ENCODE measurements around the gene ERCC4.

The ERCC4 gene

DNA sequence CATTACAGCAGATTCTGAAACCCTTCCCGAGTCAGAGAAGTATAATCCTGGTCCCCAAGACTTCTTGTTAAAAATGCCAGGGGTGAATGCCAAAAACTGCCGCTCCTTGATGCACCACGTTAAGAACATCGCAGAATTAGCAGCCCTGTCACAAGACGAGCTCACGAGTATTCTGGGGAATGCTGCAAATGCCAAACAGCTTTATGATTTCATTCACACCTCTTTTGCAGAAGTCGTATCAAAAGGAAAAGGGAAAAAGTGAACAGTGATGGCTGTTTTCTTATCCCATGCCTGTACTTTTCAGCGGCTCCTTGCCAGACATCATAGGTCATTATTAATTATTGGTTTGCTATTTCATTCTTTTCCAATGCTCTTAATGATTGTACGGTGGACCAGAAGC lies 28.1 kb downstream of the ERCC4 start:
- DNase-seq (ENCODE audit: low read depth), result no peak

- DNase-seq (ENCODE audit: low read depth), result no peak
These were observed 31.0 kb downstream of the ERCC4 start for GRCh38 chr16:13950821-13951547.

- DNase-seq (ENCODE audit: low read depth), result no peak
These were observed 31.7 kb downstream of the ERCC4 start for GRCh38 chr16:13951611-13952010.

GRCh38 chr16:13953501-13953900 lies 33.5 kb downstream of the ERCC4 start:
- no peak for DNase-seq (ENCODE audit: low read depth)

- no peak for DNase-seq (ENCODE audit: low read depth)
These were observed 36.8 kb downstream of the ERCC4 start for GRCh38 chr16:13956635-13957196.

DNA sequence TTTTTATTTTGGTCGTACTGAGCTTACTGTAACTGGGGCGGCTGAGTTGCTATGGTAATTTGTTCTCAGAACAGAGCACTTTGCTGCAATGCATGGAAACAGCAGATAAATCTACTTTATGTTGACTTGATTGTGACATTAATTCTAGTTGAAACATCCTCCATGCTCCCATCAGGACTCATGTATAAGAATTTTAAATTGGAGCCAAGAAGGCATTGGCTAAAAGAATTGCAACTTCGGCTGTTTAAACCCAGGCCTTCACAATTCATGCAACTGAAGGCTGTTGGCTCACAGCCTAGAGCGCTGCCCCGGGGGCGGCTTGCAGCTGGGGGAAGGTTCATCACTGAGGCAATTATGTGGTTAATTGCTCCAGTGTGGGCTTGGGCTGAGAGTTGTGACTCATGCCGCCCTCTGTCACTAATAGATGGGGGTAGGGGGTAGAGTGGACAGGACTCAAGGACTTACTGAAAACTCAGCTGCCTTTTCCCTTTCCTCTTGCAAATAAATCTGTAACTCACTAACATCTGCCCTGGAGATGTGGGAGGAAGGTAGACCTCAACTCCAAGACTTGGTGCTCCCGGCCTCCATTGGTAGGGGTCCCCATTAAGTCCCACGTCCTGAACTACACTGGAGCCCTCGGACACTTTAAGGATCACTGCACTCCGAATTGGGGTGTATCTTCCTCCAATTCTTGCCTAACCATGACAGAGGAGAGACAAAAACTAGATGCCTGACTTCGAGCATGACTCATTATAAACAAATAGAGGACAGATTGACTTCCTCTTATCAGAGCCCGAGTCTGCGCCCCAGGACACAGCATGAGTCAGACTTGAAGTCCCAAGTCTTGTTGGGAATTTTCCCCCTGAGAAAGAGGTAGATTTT lies 37.5 kb downstream of the ERCC4 start:
- peak; percentile 96 for DNase-seq (ENCODE audit: low read depth)

DNA sequence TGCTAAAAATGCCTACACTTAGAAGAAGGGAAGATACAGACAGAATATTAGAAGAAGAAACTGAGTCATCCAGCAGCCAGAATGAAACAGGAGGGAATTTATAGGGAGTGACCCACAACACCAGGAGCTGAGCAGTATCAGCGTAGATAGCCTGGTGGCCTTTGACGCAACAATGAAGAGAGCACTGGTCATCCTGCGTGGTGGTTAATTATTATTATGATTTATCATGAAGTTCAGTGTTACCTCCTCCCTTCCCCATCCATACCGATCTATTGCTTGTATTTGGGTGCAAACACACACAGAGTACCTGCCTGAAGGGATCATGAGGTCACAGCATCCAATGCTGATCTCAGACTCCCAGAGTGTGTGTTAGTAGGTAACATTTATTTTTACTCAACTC lies 38.5 kb downstream of the ERCC4 start:
- DNase-seq (ENCODE audit: low read depth), result no peak

- no peak for DNase-seq (ENCODE audit: low read depth)
These were observed 39.7 kb downstream of the ERCC4 start for GRCh38 chr16:13959626-13960025.

DNA sequence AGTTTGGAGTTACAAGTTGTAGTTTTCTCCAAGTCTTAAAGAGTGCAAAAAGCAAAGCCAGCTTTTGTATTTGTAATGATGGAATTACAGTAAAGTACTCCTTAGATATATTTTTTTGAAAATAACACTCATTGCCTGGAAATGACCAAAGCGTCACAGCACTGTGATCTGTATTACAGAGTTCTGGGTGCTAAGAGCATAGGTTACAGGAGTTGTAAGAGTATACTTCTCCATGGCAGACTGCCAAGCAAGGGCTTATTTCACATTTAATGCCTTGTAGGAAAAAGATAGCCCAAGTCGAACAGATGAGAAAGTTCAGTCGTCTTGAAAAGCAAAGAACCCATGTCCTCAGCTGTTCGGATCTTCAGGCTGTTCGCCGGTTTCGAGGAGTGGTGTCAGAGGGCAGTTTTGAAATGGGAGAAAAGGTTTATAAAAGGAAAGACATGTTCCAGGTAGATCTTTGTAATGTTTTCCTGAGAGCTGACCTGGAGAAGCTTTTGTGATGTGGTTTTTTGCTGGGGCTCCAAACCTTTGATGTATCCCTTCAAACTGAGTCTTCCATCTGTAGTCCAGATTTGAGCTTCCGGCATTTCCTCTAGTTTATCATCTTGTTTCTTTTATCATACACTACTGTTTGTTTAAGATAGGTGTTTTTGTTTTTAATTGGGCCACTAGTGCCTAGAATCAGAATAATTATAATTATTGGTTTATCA lies 41.3 kb downstream of the ERCC4 start:
- DNase-seq (ENCODE audit: low read depth), result peak; percentile 86

DNA sequence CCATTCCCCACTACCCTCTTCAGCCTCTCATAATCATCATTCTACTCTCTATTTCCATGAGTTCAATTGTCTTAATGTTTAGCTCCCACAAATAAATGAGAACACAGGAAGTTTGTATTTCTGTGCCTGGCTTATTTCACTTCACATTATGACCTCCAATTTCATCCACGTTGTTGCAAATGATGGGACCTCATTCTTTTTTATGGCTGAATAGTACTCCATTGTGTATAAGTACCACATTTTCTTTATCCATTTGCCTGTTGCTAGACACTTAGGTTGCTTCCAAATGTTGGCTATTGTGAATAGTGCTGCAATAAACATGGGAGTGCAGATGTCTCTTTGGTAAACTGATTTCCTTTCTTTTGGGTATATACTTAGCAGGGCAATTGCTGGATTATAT lies 42.3 kb downstream of the ERCC4 start:
- no peak for DNase-seq (ENCODE audit: low read depth)

DNA sequence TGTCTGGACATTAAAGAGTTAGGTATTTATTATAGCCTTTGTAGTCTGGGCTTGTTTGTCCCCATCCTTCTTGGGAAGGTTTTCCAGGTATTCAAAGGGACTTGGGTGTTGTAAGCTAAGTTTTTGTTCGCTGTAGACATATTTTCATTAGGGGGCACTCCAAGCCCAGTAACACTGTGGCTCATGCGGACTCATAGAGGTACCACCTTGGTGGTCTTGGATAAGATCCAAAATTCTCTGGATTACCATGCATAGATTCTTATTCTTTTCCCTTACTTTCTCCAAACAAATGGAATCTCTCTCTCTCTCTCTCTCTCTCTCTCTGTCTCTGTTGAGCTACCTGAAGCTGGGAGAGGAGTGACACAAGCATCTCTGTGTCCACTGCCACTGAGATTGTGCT lies 48.9 kb downstream of the ERCC4 start:
- no peak for DNase-seq (ENCODE audit: low read depth)

DNA sequence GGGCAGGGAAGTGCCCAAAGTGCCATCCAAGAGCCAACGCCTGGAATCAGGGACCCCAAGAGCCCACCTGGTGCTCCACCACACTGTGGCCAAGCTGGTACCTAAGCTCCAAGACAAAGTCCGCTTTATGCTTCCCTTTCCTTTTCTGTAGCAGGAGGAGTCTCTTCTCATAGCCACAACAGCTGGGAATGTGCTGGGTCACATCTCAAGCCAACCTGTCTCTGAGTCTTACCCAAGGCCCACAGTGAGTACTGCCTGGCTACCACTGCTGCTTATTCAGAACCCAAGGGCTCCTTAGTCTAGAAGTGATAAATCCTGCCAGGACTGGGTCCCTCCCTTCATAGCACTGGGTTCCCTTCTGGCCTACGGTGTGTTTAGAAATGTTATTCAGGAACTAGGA lies 49.8 kb downstream of the ERCC4 start:
- no peak for DNase-seq (ENCODE audit: low read depth)

- DNase-seq (ENCODE audit: low read depth), result no peak
These were observed 50.9 kb downstream of the ERCC4 start for GRCh38 chr16:13970708-13971422.

GRCh38 chr16:13973321-13974023 lies 53.5 kb downstream of the ERCC4 start:
- no peak for DNase-seq (ENCODE audit: low read depth)

- no peak for DNase-seq (ENCODE audit: low read depth)
These were observed 57.2 kb downstream of the ERCC4 start for GRCh38 chr16:13977177-13977576.

GRCh38 chr16:13982451-13982850 lies 62.5 kb downstream of the ERCC4 start:
- peak; percentile 55 for DNase-seq (ENCODE audit: low read depth)

- DNase-seq (ENCODE audit: low read depth), result no peak
These were observed 63.7 kb downstream of the ERCC4 start for GRCh38 chr16:13983625-13984024.

DNA sequence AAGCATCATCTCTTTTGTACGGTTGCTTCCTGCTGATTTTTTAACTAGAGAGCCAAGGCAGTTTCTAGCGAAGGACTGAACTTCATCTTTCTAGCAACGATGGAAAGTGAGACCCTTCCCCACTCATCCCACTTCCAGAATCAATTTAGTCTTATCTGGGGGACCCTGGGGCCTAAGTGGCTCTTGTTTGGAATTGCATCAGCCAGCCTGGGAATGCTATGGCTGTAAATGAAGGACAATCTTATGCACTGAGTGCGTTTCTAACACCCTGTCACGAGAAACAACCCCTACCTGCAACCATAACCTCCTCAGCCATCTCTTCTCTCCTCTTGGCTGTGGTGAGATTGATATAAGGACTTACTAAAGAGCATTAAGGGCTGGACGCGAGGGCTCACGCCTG lies 64.8 kb downstream of the ERCC4 start:
- DNase-seq (ENCODE audit: low read depth), result no peak

- no peak for DNase-seq (ENCODE audit: low read depth)
These were observed 68.1 kb downstream of the ERCC4 start for GRCh38 chr16:13988038-13988437.

- DNase-seq (ENCODE audit: low read depth), result no peak
These were observed 72.4 kb downstream of the ERCC4 start for GRCh38 chr16:13992322-13992721.

GRCh38 chr16:13992976-13993375 lies 73.0 kb downstream of the ERCC4 start:
- no peak for DNase-seq (ENCODE audit: low read depth)

Data from iris pigment epithelial cell (primary cell).